NCI-H446 (cell line): ENCODE measurements around the gene DLGAP1.

Experiments used
- DNase-seq, 2 experiments: peaks; one replicate each; lab custom pipeline; 2025; lab: John Stamatoyannopoulos, UW

Gene DLGAP1

GRCh38 chr18:3450012-3450798, 1004.9 kb downstream of the DLGAP1 start, which contains the start of gene TGIF1:
Gene TGIF1, plus strand, starts transcription at chr18:3450172. Its CDS starts 318 bp downstream, at chr18:3450490.
- peak; percentile 40 to 80 for DNase-seq

DNA sequence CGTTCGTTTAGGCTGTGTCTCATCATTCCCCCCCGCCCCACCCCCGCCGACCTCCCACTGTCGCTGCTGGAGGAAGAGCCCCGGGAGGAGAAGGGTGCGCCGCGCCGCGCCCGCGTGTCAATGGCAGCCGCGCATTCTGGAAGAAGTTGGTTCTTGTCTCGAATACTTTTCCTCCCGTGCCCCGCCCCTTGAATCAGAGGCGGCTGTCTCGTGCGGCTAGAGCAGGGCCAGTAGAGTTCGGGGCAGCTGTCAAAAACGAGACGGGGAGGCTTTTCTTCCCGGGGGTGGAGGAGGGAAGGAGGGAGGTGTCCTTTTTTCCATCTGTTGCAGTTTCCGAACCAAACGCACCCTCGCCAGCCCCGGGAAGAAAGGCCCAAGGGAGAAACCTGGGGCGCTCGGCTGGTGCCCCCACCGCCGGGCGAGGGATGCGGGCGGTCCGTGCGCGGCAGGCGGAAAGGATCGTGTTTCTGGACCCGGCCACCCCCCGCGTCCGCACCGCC, 1005.5 kb downstream of the DLGAP1 start:
- DNase-seq: peak; percentile 53 to 78

GRCh38 chr18:3448838-3449511, 1006.1 kb downstream of the DLGAP1 start:
- peak in 1 of 2 experiments; percentile 48 for DNase-seq

GRCh38 chr18:3447895-3448837, 1006.9 kb downstream of the DLGAP1 start:
- DNase-seq: peak; percentile 89 to 93

DNA sequence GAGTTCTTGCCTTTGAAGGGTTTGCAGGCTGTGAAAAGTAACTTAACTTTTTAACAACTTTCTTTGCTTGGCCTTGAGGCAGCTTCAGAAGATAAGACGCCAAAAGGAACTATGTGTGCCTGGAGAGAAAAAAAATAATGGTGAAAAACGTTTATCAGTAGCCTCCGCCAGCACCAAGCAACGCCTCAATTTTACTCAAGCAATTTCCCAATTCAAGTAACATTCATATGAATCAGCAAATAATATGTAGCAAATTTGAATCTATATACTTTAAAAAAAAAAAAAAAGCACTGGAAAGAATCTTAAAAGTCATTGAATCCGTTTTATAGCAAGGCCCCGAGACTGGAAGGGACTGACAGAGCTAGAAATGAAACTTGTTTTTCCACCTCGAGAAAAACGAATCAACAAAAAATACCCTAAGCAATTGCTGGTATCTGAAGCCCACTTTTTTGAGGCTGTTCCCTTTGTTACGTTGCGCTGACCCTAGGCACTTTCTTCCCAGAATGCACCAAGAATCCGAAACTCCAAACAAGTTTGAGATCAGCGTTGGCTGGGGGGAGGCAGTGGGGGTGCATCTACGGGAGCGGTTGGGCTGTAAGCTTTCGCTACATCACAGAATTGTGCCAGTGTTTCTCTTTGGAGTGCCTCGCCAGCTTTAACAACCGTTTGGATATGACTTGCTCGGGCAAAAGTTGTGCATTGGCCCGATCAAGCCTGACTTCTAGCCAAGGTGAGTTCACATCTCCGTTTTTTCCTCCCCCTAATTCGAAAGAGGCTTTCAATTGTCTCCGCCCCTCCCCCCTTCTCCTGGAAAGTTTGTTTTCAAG, 1007.8 kb downstream of the DLGAP1 start:
- DNase-seq: no peak
